Spleen (tissue), 7 donors: ENCODE measurements around the gene GALNTL6.

Source experiments
- POLR2A ChIP-seq, 3 donors: fragments of 450-650 bp; IDR thresholded peaks; one replicate each; pipeline ENCODE4 v1.5.1; 2017; ENCODE audit warnings: antibody characterized with exemption in 3 of 3, mild to moderate bottlenecking in 1 of 3
- TF ChIP-seq, protein P1 (sequence below), 11 experiments: fragments of 200-600 bp in 7 of 11; fragments of 450-650 bp in 4 of 11; sonication (generic) in 4 of 11; IDR thresholded peaks in 8 of 11; conservative IDR thresholded peaks in 3 of 11; 1 replicate in 7 of 11; 2 replicates in 4 of 11; pipeline versions ENCODE4 v1.4.0 to v1.8.0; 2016 to 2021; ENCODE audit warnings: antibody characterized with exemption in 11 of 11, inconsistent platforms in 4 of 11, mild to moderate bottlenecking in 1 of 11
- donor health status: DM: no; HTN: no; CAD: no; lungs with moderate emphysema.
- donor health status: DM: no; HTN: no; CAD: no.
- donor health status: DM: no; HTN: no; CAD: no.

DNA sequence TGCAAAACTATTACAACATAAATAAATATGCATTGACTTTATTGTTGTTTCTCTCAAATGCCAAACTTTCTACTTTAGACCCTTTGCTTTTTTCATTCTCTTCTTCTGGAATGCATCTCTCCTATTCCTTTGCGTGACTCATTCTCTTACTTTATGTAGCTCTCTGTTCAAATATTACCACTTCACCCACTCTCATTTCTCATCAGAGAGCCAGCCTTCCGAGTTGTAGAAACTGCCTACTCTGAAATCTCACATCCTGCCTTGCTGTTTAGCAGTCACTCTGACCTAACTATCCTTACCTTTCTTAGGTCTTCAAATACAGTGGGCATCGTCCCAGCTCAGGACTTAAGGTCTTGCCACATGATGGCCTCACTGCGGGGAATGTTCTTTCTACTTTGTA is 143.5 kb downstream of the GALNTL6 start:
- TF ChIP-seq, protein P1, sequence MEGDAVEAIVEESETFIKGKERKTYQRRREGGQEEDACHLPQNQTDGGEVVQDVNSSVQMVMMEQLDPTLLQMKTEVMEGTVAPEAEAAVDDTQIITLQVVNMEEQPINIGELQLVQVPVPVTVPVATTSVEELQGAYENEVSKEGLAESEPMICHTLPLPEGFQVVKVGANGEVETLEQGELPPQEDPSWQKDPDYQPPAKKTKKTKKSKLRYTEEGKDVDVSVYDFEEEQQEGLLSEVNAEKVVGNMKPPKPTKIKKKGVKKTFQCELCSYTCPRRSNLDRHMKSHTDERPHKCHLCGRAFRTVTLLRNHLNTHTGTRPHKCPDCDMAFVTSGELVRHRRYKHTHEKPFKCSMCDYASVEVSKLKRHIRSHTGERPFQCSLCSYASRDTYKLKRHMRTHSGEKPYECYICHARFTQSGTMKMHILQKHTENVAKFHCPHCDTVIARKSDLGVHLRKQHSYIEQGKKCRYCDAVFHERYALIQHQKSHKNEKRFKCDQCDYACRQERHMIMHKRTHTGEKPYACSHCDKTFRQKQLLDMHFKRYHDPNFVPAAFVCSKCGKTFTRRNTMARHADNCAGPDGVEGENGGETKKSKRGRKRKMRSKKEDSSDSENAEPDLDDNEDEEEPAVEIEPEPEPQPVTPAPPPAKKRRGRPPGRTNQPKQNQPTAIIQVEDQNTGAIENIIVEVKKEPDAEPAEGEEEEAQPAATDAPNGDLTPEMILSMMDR (IDR thresholded peaks at IDR 0.05 in 8 of 11, conservative IDR thresholded peaks at IDR 0.05 in 3 of 11), result no peak
- TF ChIP-seq POLR2A (IDR thresholded peaks at IDR 0.05), result no peak
